Mesenteric fat pad (tissue), 1 donor: ENCODE results near the gene CRTAC1. TPM values are rescaled to one million over a fixed set of nuclear protein-coding genes. Genes with fewer than 3 reads are reported as not detected.

Experiments used
- DNase-seq: peaks from one replicate; pipeline ENCODE4 v3.0.0-alpha.2; 2020; ENCODE audit warnings: low spot score
- total RNA-seq: library from RNA; stranded (reverse); fragmentation: NEBNext Ultra II Directional; extraction: Animal tissue kit (Norgen Biotek cat#: 25700); gene quantifications from one replicate; pipeline ENCODE4 v1.2.1, GENCODE V29; 2021
- donor health status: DM: yes; HTN: yes; CAD: no.

The CRTAC1 gene
- total RNA-seq, 1 donor from 2014 or later = 1.3 TPM

DNA sequence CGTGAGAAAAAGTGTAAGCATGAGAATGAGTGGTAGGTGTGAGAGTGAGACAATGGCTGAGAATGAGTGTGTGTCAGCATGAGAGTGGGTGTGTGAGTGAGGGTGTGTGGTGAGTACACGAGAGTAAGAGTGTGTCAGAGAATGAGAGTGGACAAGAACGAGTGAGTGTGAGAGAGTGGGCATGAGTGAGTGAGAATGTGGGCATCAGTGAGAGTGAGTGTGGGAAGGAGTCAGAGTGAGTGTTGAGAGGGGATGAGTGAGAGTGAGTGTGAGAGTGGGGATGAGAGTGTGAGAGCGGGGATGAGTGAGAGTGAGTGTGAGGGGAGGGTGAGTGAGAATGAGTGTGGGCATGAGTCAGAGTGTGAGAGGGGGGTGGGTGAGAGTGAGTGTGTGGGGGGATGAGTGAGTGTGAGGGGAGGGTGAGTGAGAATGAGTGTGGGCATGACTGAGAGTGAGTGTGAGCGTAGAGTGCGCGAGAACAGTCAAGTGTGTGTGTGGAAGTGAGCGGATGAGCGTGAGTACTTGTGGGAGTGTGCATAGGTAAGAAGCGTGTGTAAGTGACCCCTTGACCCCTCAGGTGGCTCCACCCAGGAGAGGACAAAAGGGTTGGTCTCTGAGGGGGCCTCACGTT lies 105.0 kb downstream of the CRTAC1 start:
- no peak for DNase-seq

GRCh38 chr10:97924678-97925077 lies 105.7 kb downstream of the CRTAC1 start:
- no peak for DNase-seq

DNA sequence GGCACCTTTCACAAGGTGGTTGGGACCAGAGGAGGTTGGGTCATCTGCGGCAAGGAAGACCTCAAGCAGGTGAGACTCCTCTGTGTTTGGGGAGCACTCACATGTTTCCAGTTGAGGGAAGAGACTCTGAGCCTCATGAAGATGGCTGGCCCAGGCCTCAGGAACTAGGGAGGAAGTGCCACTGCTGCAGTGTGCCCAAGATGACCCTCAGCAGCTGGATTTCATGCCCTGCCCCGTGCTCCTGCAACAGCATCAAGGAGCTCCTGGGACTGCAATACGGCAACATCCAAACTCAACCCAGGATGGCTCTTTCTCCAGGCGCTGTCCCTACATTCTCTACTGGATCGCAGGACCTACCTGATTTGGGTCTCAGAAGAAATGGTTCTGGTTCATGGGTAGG lies 106.9 kb downstream of the CRTAC1 start:
- DNase-seq = no peak

GRCh38 chr10:97923057-97923456 lies 107.4 kb downstream of the CRTAC1 start:
- DNase-seq = no peak

DNA sequence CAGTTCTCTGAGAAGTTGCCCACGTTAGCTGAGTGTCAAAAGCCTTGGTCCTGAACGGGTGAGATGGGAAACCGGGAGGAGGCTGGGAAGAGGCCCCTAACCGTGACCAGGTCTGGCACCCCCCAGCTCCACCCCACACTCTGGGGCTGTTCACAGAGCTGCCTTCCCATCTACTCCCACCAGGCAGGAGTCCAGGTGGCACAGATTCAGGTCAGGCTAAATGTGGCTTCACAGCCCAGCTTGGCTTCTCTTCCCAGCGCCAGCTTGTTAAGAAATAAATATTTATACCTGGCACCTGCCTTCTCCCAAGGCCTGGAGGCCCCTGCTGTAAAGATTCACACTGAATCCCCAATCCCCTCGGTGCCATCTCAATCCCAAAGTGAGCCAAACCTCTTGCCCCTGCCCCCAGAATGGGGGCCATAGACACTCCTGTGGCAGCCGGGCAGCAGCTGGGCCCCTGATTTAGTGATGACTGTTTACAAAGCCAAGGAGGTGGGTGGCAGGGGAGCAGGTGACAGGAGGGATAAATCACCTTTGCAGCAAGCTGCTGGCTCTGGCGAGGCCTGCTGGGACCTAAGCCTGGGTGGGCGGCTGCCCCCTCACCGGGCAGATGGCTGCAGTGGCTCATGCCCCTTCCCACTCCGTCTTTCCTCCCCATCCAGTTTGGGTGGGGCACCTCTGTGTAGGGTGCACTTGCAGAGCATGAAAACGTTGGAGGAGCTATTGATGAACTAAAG lies 108.2 kb downstream of the CRTAC1 start:
- no peak for DNase-seq

- no peak for DNase-seq
Observed at GRCh38 chr10:97921581-97922021, 108.8 kb downstream of the CRTAC1 start.

- no peak for DNase-seq
Observed at GRCh38 chr10:97920865-97921264, 109.6 kb downstream of the CRTAC1 start.

- DNase-seq = no peak
Observed at GRCh38 chr10:97919012-97919411, 111.4 kb downstream of the CRTAC1 start.

GRCh38 chr10:97916586-97916985 lies 113.8 kb downstream of the CRTAC1 start:
- no peak for DNase-seq

DNA sequence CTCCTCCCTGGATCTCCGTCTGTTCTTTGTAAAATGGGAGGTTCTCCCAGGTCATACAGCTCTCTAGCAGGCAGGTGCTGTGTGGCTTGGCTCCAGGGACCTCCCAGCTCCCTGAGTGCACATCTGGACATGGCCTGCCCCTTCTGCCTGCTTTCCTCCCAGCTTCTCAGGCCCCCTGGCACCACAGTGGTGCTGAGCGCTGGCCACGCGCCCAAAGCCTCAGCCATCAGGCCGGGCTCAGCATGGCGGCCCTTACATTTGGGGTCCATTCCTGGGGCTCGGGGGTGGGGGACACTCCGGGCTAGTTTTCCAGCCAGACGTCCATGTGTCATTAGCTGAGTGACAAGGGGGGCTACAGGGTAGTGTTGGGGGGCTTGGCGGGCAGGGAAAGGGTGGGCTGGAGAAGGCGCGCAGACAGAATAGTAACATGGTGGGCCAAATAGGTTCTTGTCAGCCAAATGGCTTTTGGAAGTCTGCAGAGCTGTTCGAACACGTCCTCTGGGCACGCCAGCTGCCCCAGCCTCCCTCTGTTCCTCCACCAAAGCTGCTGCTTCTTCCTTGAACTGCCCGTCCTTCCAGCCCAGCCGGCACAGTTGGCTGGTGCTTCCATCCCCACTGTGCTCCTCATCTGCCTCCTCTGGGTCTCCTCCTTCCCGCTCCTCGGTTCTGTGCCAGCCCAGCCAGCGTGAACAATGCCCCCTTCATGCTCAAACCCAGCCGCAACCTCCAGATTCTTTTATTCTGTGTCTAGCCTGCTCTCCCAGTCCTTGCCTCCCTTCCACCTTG lies 114.9 kb downstream of the CRTAC1 start:
- no peak for DNase-seq

DNA sequence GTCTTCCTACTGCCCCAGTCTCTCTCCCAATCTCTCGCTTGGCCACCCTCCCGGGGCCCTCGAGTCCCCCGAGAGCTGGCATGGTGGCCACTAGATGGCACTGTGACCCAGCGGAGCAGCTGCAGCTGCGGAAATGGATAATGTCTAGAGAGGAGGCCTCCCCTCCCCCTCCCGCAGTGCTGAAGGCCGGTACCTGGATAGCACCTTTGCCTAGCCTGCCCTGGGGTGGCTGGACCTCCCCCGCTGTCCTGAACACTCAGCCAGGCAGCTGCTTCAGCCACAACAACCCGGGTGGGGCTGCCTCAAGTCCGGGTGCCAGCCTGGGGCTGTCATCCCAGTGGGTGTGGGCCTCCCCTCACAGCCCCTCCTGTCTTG lies 115.6 kb downstream of the CRTAC1 start:
- no peak for DNase-seq

- DNase-seq = no peak
Observed at GRCh38 chr10:97914171-97914836, 116.1 kb downstream of the CRTAC1 start.

- DNase-seq = no peak
Observed at GRCh38 chr10:97913614-97914013, 116.8 kb downstream of the CRTAC1 start.

GRCh38 chr10:97913193-97913592 lies 117.2 kb downstream of the CRTAC1 start:
- DNase-seq = no peak

DNA sequence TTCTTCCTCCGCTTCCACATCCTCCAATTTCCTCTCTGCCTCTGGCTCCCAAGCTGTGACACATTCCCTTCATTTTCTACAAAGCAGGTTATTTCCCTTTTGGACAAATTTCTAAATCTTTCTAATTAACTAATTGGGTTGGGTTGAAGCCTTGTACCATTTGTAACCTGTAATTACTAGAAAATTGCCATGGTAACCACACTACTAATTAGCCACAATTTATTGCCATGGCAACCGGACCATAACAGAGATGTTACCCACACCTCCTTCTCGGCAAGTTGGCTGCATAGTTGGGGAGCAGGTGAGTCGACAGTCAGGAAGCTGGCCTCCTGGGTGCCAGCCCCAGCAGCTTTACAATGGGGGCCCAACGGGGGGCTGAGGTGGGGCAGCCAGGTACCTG lies 119.2 kb downstream of the CRTAC1 start:
- no peak for DNase-seq

GRCh38 chr10:97910661-97911060 lies 119.8 kb downstream of the CRTAC1 start:
- no peak for DNase-seq

DNA sequence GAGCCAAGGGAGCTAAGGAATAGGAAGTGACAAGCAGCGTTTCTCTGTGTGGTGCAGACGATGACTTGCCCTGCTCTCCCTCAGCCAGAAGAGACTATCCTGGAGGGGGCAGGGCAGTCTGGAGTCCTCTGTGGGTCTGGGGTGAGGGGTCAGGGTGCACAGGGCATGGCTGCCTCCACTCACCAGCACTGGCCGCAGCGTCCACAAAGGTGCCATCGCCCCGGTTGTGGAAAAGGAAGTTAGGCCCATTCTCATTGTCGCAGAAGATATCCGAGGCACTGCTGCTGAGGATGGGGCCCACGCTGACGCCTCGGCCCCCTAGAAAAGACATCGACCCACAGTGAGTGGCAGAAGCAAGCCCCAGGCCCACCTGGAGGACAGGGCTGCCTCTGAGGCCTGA lies 122.6 kb downstream of the CRTAC1 start:
- no peak for DNase-seq

DNA sequence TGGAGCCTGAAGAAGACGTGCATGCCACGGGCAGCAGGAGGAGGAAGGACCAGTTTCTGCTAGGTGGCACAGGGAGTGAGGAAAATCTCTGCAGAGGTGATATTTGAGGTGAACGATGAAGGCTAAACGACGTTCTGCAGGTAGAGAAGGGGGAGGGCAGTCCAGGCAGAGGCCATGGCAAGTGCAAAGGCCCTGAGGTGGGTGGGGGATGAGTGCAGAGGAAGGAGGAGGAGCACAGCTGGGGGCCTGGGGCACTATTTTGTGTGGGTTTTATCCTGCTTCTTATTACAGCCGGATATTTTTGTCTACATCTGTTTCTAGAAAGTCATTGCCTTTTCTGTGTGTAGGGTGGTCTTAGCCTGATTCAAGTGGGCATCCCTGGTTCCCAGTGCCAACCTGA lies 123.2 kb downstream of the CRTAC1 start:
- DNase-seq = no peak

GRCh38 chr10:97905276-97905675 lies 125.1 kb downstream of the CRTAC1 start:
- DNase-seq = no peak

DNA sequence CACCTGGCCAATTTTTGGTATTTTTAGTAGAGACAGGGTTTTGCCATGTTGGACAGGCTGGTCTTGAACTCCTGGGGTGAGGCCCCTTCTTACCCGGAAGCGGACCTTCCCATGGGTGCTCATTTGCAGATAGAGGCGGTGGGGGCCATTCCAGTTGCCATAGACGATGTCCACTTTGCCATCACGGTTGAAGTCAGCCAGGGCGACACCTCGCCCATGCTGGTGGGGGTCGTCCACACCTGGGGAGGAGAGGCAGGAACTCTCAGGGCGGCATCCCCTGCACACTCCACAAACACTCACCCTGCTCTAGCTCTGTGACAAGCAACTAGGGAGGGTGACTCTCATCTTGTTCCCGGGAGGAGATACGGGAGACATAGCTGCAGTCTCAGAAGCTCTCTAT lies 125.8 kb downstream of the CRTAC1 start:
- DNase-seq = no peak

DNA sequence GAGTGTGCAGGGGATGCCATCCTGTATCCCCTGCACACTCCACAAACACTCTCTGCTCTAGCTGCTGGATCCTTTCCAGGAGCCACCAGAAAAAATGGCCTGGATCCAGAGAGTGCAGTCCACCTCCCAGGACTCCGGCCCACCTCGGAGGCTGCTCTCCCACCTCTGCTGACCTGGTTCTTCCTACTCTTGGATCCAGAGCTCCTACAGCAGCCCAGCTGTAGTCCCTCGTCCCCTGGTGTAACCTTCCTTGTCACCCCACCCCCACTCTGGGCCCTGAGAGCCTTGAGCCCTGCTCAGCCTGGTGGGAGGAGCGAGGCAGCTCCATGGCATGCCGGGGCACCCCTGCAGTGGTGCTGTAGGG lies 126.4 kb downstream of the CRTAC1 start:
- DNase-seq = no peak
